HL-60 (cell line): Measurements from ENCODE around the gene WDR49.

ENCODE experiments used
- DNase-seq, 2 experiments: peaks; one replicate each; pipeline ENCODE4 v3.0.0-alpha.2; 2010 to 2020; ENCODE audit warnings: low read depth in 1 of 2, low spot score in 1 of 2
- H3K27ac ChIP-seq: fragments of 250-450 bp; sonication (Bioruptor Pico); replicated peaks from 2 replicates; pipeline ENCODE4 v1.5.1; 2020; ENCODE audit warnings: mild to moderate bottlenecking, moderate library complexity
- H3K27me3 ChIP-seq: fragments of 250-450 bp; sonication (Bioruptor Pico); 2 replicates; pipeline ENCODE4 v1.5.1; 2021; ENCODE audit warnings: mild to moderate bottlenecking, moderate library complexity; ENCODE audit not compliant: insufficient read depth, poor library complexity, severe bottlenecking
- H3K4me3 ChIP-seq: replicated peaks from 2 replicates; pipeline ENCODE4 v1.5.1; 2011; ENCODE audit warnings: mild to moderate bottlenecking, control low read depth, low read length; ENCODE audit not compliant: insufficient read depth
- GABPA ChIP-seq: IDR thresholded peaks from 2 replicates; pipeline ENCODE4 v1.6.1; 2012; ENCODE audit warnings: low read depth
- POLR2AphosphoS5 ChIP-seq: IDR thresholded peaks from 2 replicates; pipeline ENCODE4 v1.6.1; 2012; ENCODE audit warnings: low read depth
- SPI1 ChIP-seq: IDR thresholded peaks from 2 replicates; pipeline ENCODE4 v1.6.1; 2012; ENCODE audit warnings: low read depth, mild to moderate bottlenecking, borderline replicate concordance
- TF ChIP-seq, protein P1 (sequence below): IDR thresholded peaks from one replicate; pipeline ENCODE4 v1.5.1; 2011; ENCODE audit warnings: low read length, control low read depth, inconsistent platforms; ENCODE audit not compliant: insufficient read depth
- TF ChIP-seq, protein P2 (sequence below): IDR thresholded peaks from 2 replicates; pipeline ENCODE4 v1.6.1; 2012; ENCODE audit warnings: low read depth; ENCODE audit not compliant: insufficient replicate concordance

Gene WDR49

DNA sequence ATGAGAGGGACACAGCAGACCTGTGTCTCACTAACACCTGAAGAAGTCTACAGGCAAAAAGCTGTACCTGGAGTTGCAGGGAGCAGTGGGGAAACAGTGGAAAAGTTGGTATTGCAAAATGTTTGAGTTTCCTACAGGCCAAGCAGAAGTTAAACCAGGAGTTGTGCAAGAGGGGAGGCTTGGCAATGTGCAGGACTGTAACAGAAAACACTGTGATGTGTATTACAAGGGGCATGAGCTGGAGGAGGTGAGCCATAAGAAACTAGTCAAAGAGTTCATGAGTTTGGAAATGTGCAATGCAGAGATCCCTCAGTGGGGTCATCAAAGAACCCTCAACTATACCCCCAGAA is 132.8 kb downstream of the WDR49 start:
- H3K27me3 ChIP-seq = no peaks in the 10 kb centered on the region
- TF ChIP-seq GABPA = peak; percentile 27; the same call in 1 of the 2 replicates
- TF ChIP-seq, protein P1, sequence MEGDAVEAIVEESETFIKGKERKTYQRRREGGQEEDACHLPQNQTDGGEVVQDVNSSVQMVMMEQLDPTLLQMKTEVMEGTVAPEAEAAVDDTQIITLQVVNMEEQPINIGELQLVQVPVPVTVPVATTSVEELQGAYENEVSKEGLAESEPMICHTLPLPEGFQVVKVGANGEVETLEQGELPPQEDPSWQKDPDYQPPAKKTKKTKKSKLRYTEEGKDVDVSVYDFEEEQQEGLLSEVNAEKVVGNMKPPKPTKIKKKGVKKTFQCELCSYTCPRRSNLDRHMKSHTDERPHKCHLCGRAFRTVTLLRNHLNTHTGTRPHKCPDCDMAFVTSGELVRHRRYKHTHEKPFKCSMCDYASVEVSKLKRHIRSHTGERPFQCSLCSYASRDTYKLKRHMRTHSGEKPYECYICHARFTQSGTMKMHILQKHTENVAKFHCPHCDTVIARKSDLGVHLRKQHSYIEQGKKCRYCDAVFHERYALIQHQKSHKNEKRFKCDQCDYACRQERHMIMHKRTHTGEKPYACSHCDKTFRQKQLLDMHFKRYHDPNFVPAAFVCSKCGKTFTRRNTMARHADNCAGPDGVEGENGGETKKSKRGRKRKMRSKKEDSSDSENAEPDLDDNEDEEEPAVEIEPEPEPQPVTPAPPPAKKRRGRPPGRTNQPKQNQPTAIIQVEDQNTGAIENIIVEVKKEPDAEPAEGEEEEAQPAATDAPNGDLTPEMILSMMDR = no peak
- peak; percentile 67 for TF ChIP-seq POLR2AphosphoS5
- TF ChIP-seq SPI1 = no peak
- peak overlapping the region; percentile 71 for H3K27ac ChIP-seq
- no peak overlapping the region for H3K4me3 ChIP-seq
- peak; percentile 84 to 91 for DNase-seq

DNA sequence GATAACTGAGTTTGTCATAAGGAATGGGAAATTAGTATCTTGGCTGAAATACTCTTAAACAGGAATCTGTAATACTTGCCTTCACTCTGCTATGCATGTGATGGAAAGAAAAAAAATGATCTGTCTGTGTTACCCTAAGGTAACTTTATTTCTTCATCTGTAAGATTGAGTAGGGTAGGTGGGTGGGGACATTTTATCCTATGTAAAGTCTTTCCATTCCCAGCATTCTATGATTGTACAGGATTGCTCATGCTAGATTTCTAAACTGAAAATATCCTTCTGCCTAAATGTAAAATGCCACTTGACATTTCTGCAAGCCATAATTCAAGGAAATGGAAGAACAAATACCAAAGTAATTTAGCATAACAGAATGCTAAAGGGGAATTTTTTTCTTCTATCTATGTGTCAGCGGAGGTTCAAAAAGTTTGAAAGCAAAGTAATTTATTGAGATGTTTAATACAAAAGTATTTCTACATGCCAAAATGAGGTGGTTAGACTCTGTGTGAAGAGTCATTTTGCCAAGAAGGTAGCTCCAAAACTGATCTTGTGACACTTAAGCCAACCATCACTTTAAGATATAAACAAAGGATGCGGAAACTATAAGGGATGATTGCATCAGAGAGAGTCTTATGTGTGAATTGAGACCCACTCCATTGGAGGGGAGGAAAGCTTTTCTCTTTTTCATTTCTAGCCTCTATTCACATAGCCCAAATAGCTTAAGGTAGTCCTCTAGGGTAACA is 133.3 kb downstream of the WDR49 start:
- peak in 1 of 2 experiments; percentile 57 for DNase-seq
- Histone ChIP-seq H3K27ac (peak overlapping the region; percentile 71), H3K27me3 (no peaks in the 10 kb centered on the region), H3K4me3 (no peak overlapping the region)
- TF ChIP-seq GABPA (no peak), SPI1 (no peak), POLR2AphosphoS5 (no peak)
- TF ChIP-seq, protein P2, sequence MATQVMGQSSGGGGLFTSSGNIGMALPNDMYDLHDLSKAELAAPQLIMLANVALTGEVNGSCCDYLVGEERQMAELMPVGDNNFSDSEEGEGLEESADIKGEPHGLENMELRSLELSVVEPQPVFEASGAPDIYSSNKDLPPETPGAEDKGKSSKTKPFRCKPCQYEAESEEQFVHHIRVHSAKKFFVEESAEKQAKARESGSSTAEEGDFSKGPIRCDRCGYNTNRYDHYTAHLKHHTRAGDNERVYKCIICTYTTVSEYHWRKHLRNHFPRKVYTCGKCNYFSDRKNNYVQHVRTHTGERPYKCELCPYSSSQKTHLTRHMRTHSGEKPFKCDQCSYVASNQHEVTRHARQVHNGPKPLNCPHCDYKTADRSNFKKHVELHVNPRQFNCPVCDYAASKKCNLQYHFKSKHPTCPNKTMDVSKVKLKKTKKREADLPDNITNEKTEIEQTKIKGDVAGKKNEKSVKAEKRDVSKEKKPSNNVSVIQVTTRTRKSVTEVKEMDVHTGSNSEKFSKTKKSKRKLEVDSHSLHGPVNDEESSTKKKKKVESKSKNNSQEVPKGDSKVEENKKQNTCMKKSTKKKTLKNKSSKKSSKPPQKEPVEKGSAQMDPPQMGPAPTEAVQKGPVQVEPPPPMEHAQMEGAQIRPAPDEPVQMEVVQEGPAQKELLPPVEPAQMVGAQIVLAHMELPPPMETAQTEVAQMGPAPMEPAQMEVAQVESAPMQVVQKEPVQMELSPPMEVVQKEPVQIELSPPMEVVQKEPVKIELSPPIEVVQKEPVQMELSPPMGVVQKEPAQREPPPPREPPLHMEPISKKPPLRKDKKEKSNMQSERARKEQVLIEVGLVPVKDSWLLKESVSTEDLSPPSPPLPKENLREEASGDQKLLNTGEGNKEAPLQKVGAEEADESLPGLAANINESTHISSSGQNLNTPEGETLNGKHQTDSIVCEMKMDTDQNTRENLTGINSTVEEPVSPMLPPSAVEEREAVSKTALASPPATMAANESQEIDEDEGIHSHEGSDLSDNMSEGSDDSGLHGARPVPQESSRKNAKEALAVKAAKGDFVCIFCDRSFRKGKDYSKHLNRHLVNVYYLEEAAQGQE = no peak
- TF ChIP-seq, protein P1 = no peak

DNA sequence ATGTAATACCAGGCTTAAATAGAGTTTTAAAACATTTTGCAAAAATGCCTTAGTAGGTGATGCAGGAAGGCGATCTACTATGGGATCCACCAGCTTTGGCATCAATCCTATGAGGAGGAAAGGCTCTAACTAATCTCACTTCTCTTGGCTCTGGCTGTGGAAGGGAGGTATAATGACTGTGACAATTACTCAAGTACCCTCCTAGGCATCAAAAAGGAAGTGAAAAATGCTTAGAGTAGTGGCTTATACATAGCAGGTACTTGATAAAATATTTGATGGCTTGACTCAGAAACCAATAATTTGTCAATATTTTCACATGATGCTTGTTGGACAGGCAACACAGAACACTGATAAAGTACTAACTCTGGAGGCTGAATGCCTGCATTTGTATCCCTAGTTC is 145.8 kb downstream of the WDR49 start:
- Histone ChIP-seq H3K4me3 (no peak overlapping the region), H3K27me3 (no peaks in the 10 kb centered on the region), H3K27ac (no peak overlapping the region)
- no peak for DNase-seq
- TF ChIP-seq, protein P2 = no peak
- TF ChIP-seq POLR2AphosphoS5 (no peak), GABPA (no peak), SPI1 (no peak)
- TF ChIP-seq, protein P1 = no peak

DNA sequence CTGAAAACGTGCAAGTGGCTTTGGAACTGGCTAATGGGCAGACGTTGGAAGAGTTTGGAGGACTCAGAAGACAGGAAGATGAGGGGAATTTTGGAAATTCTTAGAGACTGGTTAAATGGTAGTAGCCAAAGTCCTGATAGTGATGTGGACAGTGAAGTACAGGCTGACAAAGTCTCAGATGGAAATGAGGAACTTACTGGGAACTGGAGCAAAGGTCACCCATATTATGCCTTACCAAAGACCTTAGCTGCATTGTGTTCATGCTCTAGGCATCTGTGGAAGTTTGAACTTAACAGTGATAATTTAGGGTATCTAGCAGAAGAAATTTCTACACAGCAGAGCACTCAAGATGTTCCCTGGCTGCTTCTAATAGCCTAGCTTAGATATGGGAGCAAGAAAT is 151.3 kb downstream of the WDR49 start:
- no peaks in the 10 kb centered on the region for H3K27me3 ChIP-seq
- H3K4me3 ChIP-seq = no peak overlapping the region
- TF ChIP-seq GABPA = no peak
- no peak for TF ChIP-seq POLR2AphosphoS5
- TF ChIP-seq, protein P2 = no peak
- TF ChIP-seq, protein P1 = no peak
- no peak for TF ChIP-seq SPI1
- DNase-seq = peak in 1 of 2 experiments; percentile 22
- H3K27ac ChIP-seq = no peak overlapping the region
